Fibroblast of skin of left biceps (primary cell): ENCODE data around the gene FGFBP2.
"Not testable (repeated sequence)": the region's sequence is repeated elsewhere in the genome, so short reads cannot be mapped to it uniquely, and the experiment has no call there.

Experiments
- DNase-seq, 2 experiments: peaks; one replicate each; pipeline ENCODE4 v3.0.0-alpha.2; 2013; ENCODE audit warnings: low read depth in 2 of 2

The FGFBP2 gene

DNA sequence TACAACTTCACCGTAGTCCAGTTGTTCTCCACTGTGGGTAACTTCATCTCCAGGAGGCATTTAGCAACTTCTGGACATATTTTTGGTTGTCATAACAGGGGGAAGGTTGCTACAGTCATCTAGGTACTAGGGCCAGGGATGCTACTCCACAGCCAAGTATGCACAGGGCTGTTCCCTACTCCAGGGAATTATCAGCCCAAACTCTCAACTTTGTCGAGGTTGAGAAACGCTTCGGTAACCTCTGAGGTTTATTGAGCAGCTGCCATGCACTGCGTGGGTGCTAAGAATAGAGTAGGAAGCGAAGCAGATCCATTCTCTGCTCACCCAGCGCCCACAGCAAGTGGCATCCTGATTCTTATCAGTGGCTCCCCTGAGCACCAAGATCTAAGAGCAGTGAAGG is 32.7 kb downstream of the FGFBP2 start:
- no peak for DNase-seq

GRCh38 chr4:15929540-15929939 is 33.4 kb downstream of the FGFBP2 start:
- DNase-seq: no peak

DNA sequence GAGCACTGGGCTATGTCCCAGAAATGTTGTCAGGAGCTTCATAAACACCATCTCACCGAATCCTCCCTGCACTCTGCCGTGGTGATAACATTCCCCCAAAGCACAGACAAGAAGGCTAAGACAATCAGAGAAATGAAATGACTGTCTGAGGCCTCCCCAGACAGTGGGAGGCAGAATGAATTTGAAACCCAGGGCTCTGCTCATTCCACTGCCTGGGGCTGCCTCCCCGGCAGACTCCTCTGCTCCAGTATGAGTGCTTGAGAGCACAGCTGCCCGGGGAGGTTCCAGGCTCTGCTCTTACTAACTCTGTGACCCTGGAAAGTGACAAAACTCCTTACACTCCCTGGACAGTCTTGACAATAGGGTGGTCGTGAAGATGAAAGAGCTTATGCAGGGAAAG is 34.1 kb downstream of the FGFBP2 start:
- DNase-seq: no peak

- DNase-seq: peak in 1 of 2 experiments; percentile 3
These were observed 36.5 kb downstream of the FGFBP2 start for GRCh38 chr4:15926486-15926885.

DNA sequence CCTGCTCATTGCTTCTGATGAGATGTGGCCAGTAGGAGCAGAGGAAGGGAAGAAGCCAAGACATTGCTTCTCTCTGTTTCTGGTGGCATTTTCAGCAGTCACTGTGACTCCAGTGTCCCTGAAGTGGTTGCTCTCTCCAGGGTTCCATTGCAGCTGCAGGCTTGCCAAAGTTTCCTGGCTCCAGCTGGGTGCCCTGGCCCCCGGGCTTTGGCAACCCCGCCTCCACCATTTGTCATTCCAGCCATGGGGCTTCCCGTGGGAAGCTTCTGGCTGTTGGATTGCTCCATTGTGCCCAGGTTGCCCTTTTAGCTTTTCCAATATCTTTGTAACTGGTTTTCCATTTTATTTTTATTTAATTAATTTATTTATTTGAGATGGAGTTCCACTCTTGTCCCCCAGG is 37.1 kb downstream of the FGFBP2 start:
- DNase-seq: no peak

DNA sequence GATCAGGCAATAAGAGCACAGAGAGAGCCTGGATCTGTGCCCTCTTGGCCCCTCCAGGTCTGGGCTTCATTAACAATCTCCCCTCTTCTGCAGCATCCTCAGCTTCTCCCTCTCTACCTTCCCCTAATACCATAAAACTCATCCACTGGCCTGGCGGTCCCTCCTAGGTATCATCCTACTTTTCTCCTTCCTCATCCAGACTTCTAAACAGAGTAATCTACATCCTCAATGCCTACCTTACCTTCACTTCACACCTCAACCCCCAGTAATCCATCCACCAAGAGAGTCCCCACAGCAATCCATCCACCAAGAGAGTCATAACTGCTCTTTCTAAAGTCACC is 41.4 kb downstream of the FGFBP2 start:
- no peak for DNase-seq

GRCh38 chr4:15920723-15921591 is 42.0 kb downstream of the FGFBP2 start:
- peak; percentile 95 to 96 for DNase-seq

GRCh38 chr4:15918484-15919129 is 44.4 kb downstream of the FGFBP2 start:
- no peak for DNase-seq

GRCh38 chr4:15917297-15917696 is 45.7 kb downstream of the FGFBP2 start:
- DNase-seq: peak; percentile 60

- not testable (repeated sequence) for DNase-seq
These were observed 46.6 kb downstream of the FGFBP2 start for GRCh38 chr4:15916358-15916757.

DNA sequence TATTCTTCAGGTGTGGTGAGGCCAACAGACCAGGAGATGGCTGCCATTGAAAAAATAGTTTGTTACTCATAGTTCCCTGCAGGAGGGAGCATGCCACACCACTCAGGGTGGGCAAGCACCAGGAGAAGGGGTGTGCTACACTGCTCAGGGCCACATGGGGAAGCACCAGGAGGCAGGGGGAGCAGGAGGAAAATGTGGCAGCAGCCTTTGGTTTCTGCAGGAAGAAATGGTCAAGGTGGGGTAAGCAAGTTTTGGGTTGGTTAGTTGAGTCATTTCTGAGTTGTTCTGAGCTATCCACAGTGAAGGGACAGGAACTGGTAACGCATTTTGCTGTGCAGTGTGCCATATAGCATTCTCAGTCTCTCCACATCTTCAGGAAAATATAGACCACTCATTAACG is 48.2 kb downstream of the FGFBP2 start:
- DNase-seq: no peak

- DNase-seq: no peak
These were observed 48.7 kb downstream of the FGFBP2 start for GRCh38 chr4:15914291-15914690.

- peak; percentile 71 to 77 for DNase-seq
These were observed 49.4 kb downstream of the FGFBP2 start for GRCh38 chr4:15913631-15913970.

DNA sequence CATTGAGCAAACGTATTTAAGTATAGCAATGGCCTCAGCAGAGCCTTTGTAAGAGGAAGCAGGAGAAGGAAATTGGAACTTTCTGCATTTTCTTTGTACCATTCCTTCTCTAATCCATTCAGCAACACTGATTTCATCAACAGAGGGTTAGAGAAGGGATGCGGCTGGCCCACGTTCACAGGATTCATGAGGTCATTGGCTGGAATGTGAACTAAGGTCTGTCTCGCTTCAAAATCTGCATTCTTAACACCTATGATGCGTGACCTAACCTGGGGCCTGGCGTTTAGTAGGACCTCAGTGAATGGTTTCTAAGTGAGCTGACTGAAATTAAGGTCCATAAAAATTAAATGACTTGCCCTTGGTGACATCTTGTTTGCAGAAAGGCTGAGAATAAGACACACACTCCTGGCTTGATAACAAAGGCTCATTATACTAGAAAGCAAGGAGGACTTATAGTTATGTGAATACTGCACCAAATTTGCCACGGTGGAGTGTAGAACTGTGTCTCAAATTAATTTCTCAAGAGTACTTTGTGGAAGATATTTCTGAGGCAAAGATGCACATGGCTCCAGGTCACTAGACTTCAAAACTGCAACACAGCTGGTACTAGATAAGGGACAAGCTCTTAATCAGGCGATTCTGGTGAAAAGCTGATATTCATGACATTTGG is 49.9 kb downstream of the FGFBP2 start:
- no peak for DNase-seq

DNA sequence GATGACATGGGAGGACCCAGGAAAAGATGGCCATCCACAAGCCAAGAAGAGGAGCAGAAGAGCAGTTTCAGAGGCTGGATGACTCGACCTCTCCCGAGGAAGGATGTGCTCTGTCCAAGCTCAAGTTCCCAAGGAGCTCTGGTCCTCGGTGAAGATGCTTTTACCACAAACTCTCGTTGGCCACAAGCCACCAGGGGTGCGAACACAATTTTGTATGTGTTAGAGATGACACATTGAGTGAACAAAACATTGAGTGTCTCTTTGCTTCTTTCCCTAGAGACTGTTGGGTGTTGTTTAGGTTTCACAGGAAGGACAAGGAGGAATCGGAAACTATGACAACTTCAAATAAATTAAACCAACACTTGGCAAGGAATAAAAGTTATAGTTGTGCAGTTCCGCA is 50.7 kb downstream of the FGFBP2 start:
- DNase-seq: no peak
